GM11168 (cell line): ENCODE data around the gene KDM2A.

Source experiments
- in situ Hi-C: fragments of 300-500 bp; cut with MboI; formaldehyde crosslinking; loops from one replicate; pipeline ENCODE4 v1.12.0; 2022; ENCODE audit warnings: low sequenced_read_pairs; ENCODE audit not compliant: unreplicated experiment

The KDM2A gene

DNA sequence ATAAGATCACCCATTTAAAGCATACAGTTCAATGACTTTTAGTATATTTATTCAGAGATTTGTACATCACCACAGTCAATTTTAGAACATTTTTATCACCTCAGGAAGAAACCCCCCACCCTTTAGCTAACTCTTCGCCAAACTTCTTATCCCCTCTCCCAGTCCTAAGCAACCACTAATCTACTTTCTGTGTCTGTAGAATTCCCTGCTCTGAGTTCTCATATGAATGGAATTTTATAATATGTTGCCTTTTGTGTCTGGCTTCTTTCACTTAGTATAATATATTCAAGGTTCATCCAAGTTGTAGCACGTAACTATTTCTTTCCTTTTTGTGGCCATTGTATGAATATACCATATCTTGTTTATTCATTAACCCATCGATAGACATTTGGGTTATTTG is 173.6 kb downstream of the KDM2A start:
- in situ Hi-C loops, result no loop called here

DNA sequence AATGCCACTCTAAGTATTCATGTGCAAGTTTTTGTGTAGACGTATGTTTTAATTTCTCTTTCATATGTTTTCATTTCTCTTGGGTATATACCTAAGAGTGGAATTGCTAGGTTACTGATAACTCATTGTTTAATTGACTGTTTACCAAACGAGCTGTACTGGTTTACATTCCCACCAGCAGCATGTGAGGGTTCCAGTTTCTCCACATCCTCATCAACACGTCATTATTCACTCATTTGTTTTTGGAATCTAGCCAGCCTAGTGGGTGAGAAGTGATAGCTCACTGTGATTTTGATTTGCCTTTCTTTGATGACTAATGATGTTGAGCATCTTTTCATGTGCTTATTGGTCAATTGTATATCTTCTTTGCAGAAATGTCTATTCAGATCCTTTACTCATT is 174.0 kb downstream of the KDM2A start:
- in situ Hi-C loops, result no loop called here

DNA sequence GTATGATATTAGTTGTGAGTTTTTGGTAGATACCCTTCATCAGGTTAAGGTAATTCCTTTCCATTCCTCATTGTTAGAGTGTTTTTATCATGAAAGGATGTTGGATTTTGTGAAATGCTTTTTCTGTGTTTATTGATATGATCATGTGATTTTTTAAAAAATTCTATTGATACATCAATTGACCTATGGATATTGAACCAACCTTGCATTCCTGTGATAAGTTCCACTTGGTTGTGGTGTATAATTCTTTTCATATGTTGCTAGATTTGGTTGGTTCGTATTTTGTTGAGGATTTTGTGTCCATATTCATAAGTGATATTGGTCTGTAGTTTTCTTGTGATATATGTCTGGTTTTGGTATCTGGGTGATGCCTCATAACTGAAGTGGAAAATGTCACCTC is 176.8 kb downstream of the KDM2A start:
- in situ Hi-C loops, result no loop called here

DNA sequence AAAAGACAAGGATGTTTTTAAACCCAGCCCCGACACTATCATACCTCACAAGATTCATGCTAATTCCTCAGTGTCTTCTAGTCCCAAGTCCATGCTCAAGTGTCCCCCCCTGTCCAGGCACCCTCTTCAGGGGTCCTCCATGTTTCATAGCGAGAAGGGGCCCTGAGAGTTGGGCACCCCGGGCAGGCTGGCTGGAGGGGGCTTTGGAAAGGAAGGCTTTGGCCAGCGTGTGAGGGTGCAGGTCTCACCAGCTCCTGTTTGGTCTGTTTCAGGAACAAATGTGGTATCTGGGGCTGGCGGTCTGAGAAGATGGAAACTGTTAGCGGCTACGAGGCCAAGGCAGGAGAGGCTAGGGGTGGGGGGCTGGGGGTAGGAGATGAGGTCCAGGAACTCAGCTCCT is 179.7 kb downstream of the KDM2A start:
- in situ Hi-C loops, result no loop called here

DNA sequence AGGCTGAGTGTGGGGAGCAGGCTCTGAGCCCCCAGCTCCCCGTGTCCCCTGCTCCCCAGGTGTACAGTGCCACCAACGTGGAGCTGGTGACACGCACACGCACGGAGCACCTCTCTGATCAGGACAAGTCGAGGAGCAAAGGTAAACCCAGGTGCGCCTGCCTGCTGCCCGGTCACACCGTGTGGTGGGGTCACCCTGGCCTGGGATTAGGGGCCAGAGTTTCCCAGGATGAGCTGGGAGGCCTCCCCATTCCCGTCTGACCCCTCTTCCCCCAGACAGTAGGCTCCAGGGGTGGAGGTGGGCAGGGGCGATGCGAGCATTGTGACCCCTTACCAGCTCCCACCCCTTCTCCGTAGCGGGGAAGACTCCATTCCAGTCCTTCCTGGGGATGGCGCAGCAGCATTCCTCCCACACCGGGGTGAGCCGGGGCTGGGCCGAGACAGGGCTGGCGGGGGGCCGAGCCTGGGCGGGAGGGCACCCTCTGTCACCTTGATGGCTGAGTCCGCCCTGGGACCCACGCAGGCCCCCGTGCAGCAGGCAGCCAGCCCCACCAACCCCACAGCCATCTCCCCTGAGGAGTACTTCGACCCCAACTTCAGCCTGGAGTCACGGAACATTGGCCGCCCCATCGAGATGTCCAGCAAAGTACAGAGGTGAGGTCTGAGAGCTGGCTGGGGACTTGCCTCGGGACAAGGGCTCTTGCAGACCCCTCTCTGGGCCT is 180.6 kb downstream of the KDM2A start:
- in situ Hi-C loops, result no loop called here

DNA sequence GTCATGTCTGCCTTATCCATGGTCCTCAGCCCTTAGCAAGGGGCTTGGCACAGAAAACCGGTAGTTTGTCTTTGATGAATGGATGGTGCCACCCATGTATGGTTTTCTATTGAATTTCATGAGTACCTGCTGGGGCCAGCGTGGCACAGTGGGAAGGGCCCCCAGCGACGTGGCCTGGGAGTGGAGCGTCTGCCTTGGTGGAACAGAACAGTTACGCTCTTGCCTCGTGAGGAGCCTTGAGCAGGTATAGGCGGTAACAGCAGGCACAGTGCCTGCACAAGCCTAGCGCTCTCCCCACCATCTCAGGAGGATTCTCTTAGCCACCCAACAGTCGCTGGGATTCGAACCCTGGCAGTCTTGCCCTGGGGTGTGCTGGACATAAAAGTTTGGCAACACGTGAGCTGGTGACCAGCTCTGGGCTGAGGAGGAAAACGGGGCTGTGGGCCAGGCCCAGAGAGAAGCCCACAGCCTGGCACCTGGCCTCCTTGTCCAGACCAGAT is 181.2 kb downstream of the KDM2A start:
- in situ Hi-C loops, result no loop called here

DNA sequence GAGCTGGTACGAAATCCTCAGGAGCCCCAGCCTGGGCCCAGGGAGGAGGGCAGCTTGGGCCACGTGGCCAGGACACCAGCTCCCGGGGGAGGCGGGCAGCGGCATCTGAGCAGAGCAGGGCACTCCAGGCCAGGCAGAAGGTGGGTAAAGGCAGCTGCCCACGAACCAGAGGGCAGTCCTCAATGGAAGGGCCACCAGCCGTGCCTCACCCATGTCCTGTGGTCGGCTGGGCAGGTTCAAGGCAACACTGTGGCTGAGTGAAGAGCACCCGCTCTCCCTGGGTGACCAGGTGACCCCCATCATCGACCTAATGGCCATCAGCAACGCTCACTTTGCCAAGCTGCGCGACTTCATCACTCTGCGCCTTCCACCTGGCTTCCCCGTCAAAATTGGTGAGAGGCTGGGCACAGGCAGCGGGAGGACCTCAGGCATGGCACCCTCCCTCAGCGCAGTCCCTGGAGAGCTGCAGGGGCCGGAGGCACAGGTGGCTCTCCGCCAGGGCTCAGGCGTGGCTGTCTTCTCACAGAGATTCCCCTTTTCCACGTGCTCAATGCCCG is 181.8 kb downstream of the KDM2A start:
- in situ Hi-C loops, result no loop called here

DNA sequence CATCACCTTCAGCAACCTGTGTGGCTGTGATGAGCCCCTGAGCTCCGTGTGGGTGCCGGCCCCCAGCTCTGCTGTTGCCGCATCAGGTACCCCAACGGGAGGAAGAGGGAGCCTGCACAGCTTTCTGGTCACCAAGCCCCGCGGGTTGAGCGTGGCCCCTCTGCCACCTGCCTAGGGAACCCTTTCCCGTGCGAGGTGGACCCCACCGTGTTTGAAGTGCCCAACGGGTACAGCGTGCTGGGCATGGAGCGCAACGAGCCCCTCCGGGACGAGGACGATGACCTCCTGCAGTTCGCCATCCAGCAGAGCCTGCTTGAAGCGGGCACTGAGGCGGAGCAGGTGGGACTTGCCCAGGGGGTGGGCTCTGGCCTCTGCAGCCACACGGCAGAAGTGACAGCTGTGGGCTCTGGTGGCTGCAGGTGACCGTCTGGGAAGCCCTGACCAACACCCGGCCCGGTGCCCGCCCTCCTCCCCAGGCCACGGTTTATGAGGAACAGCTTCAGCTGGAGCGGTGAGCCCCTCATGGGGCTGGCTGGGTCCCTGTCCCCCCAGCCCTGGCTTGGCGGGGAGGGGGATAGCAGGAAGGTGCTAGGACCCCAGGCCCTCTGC is 182.4 kb downstream of the KDM2A start:
- in situ Hi-C loops, result no loop called here

DNA sequence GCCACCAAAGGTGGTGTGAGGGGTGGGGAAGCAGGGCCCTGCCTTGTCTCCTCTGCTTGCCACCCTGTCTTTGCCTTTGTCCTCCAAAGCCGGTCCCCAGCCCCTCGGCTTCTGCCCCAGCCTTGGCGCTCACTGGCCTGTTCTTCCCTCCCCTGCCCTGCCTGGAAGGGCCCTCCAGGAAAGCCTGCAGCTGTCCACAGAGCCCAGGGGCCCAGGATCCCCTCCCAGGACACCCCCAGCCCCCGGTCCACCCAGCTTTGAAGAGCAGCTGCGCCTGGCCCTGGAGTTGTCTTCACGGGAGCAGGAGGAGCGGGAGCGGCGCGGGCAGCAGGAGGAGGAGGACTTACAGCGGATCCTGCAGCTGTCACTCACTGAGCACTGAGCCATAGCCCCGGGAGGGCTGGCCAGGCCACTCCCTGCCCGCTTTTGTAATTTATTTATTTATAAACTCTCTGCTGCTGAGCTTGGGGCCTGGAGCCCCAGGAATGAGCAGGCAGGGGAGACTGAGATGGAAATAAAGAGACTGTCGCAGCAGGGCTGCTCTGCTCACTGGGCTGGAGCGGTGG is 183.0 kb downstream of the KDM2A start:
- in situ Hi-C loops, result no loop called here

DNA sequence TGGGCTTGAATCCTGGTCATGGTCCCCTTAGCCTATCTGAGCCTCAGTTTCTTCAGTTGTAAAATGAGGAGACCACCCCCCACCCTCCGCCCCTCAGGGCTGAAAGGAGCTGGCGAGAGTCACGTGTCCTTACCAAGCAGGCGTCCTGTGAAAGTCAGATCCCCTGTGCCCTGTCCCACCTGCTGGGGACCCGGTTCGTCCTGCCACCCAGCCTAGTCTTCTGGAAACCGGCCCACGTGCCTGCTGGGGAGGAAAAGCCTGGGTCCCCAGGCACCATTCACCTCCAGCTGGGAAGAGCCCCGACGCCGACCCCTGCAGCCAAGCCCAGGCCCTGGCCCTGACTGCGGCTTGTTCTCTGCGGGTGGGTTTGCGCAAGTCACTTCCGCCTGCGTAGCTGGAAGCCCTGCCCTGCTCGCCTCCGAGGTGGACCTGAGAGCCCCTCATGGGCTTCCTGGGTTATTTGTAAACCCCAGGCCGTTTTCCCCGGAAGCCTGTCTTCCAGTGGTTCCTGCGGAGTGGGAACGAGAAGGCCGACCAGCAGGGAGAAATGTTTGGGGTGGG is 183.6 kb downstream of the KDM2A start:
- in situ Hi-C loops, result no loop called here

DNA sequence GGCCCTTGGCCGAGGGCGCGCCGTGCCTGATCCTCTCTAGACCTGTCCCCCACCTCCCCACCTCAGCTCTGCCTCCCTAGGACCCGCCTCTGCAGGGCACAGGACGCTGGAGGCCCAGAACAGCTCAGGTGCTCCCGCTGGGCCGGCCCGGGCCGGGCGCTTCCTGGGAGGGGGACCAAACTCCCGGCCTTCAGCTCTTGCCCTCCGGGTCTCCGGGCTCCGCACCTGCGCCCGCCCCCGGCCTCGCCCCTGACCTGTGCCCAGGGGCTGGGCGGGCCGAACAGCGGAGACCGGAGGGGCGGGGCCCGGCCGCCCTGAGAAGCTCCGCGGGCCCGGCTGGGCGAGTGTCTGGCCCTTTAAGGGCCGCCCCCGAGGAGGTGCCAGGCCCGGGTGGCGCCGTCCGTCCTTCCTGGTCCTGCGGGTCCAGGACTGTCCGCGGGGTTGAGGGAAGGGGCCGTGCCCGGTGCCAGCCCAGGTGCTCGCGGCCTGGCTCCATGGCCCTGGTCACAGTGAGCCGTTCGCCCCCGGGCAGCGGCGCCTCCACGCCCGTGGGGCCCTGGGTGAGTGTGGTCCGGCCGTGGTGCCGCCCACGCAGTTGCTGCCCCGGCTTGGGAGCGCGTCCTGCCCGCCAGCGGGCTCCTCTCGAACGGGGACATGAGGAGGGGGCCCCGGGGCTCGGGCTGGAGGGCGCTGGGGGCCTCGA is 184.2 kb downstream of the KDM2A start, which contains the start of gene SSH3:
TSS of gene SSH3 (plus strand) at position 399 of the 703 bp plus-strand sequence. CDS start at position 495, 96 bp downstream.
- in situ Hi-C loops, result no loop called here

DNA sequence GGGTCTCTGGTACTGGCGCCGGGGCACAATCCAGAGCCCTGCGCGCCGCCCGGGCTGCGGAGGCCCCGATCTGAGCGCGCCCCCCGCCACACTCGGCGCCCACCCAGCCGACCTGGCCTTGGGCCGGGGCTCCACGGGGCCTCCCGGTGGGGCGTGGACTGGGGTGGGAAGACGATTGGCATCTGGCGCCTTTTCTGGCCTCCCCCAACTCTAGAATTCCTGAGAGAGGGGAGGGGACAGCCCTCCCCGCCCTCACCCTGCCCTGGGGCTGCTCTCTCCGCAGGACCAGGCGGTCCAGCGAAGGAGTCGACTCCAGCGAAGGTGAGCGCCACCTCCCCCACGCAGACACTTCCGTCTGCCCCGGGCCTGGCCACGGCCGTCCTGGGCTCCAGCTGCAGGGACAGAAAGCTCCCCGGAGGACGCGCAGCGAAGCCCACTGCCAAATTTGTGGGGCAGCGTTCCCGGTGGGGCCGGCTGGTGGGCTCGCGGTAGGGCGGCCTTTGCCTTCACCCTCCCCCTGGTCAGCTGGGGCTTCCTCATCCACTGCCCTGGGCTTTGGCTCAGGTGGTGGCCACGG is 184.9 kb downstream of the KDM2A start:
- in situ Hi-C loops, result no loop called here

DNA sequence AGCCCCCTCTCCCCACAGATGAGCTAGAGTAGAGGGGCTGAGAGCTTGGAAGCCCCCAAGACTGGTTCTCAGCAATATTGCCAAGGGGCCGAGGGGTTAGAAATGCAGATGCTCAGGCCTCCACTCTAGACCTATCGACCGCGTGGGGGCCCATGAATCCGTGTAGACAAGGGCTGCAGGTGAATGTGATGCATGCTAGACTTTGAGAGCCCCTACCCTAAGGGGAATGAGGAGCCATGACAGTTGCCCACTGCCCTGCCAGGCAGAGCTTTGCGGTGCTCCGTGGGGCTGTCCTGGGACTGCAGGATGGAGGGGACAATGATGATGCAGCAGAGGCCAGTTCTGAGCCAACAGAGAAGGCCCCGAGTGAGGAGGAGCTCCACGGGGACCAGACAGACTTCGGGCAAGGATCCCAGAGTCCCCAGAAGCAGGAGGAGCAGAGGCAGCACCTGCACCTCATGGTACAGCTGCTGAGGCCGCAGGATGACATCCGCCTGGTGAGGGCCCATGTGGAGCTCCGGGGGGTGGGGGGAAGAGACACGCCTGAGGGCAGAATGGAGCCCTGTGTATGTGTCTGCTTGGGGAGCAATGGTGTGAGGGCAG is 185.5 kb downstream of the KDM2A start:
- in situ Hi-C loops, result no loop called here

DNA sequence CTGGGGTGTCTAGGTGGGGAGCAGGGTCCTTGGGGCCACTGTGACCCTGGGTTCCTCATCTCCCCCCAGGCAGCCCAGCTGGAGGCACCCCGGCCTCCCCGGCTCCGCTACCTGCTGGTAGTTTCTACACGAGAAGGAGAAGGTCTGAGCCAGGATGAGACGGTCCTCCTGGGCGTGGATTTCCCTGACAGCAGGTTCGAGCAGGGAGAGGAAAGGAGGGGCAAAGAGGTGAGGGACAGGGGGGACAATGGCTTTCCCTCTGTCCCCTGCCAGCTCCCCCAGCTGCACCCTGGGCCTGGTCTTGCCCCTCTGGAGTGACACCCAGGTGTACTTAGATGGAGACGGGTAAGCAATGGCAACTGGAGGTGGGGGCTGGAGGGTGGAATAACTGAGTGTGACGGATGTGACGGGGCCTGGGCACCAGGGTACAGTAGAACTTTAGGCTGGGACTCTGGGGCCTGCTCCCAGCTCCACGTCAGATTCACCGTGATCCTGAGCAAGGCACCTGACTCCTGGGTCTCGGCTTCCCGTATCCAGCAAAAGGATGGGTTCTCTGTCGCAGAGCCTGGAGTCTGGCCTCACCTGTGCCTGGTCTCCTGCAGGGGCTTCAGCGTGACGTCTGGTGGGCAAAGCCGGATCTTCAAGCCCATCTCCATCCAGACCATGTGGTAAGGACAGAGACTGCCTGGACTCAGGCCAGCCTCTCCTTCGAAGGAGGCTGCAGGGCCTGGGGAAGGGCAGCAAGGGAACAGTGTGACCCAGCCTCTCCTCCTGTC is 187.9 kb downstream of the KDM2A start:
- in situ Hi-C loops, result no loop called here

DNA sequence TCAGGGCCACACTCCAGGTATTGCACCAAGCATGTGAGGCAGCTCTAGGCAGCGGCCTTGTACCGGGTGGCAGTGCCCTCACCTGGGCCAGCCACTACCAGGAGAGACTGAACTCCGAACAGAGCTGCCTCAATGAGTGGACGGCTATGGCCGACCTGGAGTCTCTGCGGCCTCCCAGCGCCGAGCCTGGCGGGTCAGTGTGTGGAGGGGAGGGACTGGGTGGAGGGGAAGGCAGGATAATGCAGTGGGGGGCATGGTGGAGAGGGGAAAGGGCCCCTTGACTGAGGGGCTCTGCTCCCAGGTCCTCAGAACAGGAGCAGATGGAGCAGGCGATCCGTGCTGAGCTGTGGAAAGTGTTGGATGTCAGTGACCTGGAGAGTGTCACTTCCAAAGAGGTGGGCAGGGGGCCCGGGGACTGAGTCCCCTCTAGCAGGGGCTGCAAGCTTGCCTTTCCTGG is 188.5 kb downstream of the KDM2A start:
- in situ Hi-C loops, result no loop called here
